Tibial nerve (tissue), 4 donors: ENCODE data around the gene SYDE2.

Experiments
- EP300 ChIP-seq, 2 donors: sonication (generic); formaldehyde crosslinking; IDR thresholded peaks; one replicate each; pipeline ENCODE4 v1.6.1; 2017; ENCODE audit warnings: antibody characterized with exemption in 2 of 2, mild to moderate bottlenecking in 1 of 2
- POLR2A ChIP-seq, 2 donors: fragments of 450-650 bp; IDR thresholded peaks; one replicate each; pipeline ENCODE4 v1.6.1; 2017; ENCODE audit warnings: antibody characterized with exemption in 2 of 2, mild to moderate bottlenecking in 2 of 2, moderate library complexity in 2 of 2
- TF ChIP-seq, protein P1 (sequence below), 5 experiments: fragments of 200-600 bp in 3 of 5; fragments of 450-650 bp in 2 of 5; sonication (generic) in 3 of 5; IDR thresholded peaks; one replicate each; pipeline ENCODE4 v1.5.1; 2016 to 2019; ENCODE audit warnings: antibody characterized with exemption in 5 of 5, mild to moderate bottlenecking in 3 of 5, moderate library complexity in 2 of 5

DNA sequence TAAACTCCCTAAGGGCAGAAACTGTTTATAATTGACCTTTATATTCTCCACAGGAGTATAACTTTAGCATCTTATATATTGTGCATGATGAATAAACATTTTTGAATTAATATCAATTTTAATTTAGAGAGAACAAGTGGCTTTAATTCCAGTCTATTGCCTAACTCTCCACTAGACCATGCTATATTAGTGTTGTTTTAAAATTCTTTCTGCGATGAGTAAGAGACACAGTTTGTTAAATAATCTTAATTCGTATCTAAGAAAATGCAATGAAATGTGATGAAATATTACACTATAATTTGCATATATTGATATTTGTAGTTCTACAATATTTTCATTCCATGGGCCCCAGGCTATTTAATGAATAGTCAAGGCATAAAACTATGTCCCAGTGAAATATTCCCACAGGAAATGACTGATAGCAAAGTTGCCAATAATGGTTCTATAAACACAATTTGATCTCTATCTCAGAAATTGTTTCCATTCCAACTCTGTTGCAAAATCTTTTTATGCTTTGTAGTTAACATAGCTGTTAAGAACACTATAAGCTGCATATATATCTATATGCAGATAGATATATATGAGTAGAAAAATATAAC, 2.9 kb upstream of the SYDE2 start:
- no peak for TF ChIP-seq POLR2A (IDR thresholded peaks at IDR 0.05)
- TF ChIP-seq, protein P1, sequence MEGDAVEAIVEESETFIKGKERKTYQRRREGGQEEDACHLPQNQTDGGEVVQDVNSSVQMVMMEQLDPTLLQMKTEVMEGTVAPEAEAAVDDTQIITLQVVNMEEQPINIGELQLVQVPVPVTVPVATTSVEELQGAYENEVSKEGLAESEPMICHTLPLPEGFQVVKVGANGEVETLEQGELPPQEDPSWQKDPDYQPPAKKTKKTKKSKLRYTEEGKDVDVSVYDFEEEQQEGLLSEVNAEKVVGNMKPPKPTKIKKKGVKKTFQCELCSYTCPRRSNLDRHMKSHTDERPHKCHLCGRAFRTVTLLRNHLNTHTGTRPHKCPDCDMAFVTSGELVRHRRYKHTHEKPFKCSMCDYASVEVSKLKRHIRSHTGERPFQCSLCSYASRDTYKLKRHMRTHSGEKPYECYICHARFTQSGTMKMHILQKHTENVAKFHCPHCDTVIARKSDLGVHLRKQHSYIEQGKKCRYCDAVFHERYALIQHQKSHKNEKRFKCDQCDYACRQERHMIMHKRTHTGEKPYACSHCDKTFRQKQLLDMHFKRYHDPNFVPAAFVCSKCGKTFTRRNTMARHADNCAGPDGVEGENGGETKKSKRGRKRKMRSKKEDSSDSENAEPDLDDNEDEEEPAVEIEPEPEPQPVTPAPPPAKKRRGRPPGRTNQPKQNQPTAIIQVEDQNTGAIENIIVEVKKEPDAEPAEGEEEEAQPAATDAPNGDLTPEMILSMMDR (IDR thresholded peaks at IDR 0.05), result no peak
- no peak for TF ChIP-seq EP300 (IDR thresholded peaks at IDR 0.05)
